ENCODE data around the gene NOS1AP.

- TF ChIP-seq POU2F2 (IDR thresholded peaks at IDR 0.05; ENCODE audit: low read depth, low read length) = no peak
- TF ChIP-seq POLR2A (IDR thresholded peaks at IDR 0.05; ENCODE audit: low read depth, low read length) = no peak
- no peak for TF ChIP-seq POLR2AphosphoS5 (IDR thresholded peaks at IDR 0.05; ENCODE audit: low read depth, low read length)
- no peak for TF ChIP-seq TAF1 (IDR thresholded peaks at IDR 0.05; ENCODE audit: low read depth, low read length)
Observed at GRCh38 chr1:162371611-162372010, 302.1 kb downstream of the NOS1AP start.
